Ureter (tissue), 1 donor: ENCODE measurements around the gene KEAP1. TPM values are rescaled to one million over a fixed set of nuclear protein-coding genes. Genes with fewer than 3 reads are reported as not detected.
"Not testable (repeated sequence)": the region's sequence is repeated elsewhere in the genome, so short reads cannot be mapped to it uniquely, and the experiment has no call there.

Source experiments
- DNase-seq: peaks from one replicate; pipeline ENCODE4 v3.0.0-alpha.2; 2020; ENCODE audit warnings: low spot score
- total RNA-seq: library from RNA; stranded (reverse); gene quantifications from one replicate; pipeline ENCODE4 v1.2.4, GENCODE V29; 2023
- donor health status: DM: yes; HTN: yes; CAD: no.

The KEAP1 gene
- total RNA-seq, 1 donor from 2014 or later, result 52.6 TPM

GRCh38 chr19:10499550-10500246 is 3.5 kb downstream of the KEAP1 start:
- no peak for DNase-seq

- DNase-seq, result no peak
These were observed 5.8 kb downstream of the KEAP1 start for GRCh38 chr19:10497371-10497770.

- no peak for DNase-seq
These were observed 11.6 kb downstream of the KEAP1 start for GRCh38 chr19:10491472-10492047.

GRCh38 chr19:10486551-10486950 is 16.6 kb downstream of the KEAP1 start:
- no peak for DNase-seq

GRCh38 chr19:10478903-10479384 is 24.2 kb downstream of the KEAP1 start:
- peak; percentile 90 for DNase-seq

GRCh38 chr19:10478476-10478875 is 24.7 kb downstream of the KEAP1 start:
- DNase-seq, result no peak

- DNase-seq, result no peak
These were observed 28.1 kb downstream of the KEAP1 start for GRCh38 chr19:10474962-10475451.

GRCh38 chr19:10473192-10473591 is 30.0 kb downstream of the KEAP1 start:
- no peak for DNase-seq

GRCh38 chr19:10471909-10472308 is 31.2 kb downstream of the KEAP1 start:
- no peak for DNase-seq

GRCh38 chr19:10468133-10468532 is 35.0 kb downstream of the KEAP1 start:
- no peak for DNase-seq

GRCh38 chr19:10467104-10467706 is 36.0 kb downstream of the KEAP1 start:
- no peak for DNase-seq

GRCh38 chr19:10464456-10464855 is 38.7 kb downstream of the KEAP1 start:
- no peak for DNase-seq

- DNase-seq, result no peak
These were observed 40.6 kb downstream of the KEAP1 start for GRCh38 chr19:10462557-10462956.

GRCh38 chr19:10462042-10462441 is 41.1 kb downstream of the KEAP1 start:
- not testable (repeated sequence) for DNase-seq

- DNase-seq, result peak; percentile 95
These were observed 41.9 kb downstream of the KEAP1 start for GRCh38 chr19:10461047-10461949.

GRCh38 chr19:10460714-10461046 is 42.5 kb downstream of the KEAP1 start:
- no peak for DNase-seq

- DNase-seq, result not testable (repeated sequence)
These were observed 44.4 kb downstream of the KEAP1 start for GRCh38 chr19:10458733-10459132.

- DNase-seq, result no peak
These were observed 48.9 kb downstream of the KEAP1 start for GRCh38 chr19:10454267-10454666.

- no peak for DNase-seq
These were observed 49.3 kb downstream of the KEAP1 start for GRCh38 chr19:10453852-10454251.

GRCh38 chr19:10452726-10453618 is 50.2 kb downstream of the KEAP1 start:
- DNase-seq, result no peak
